H1 (cell line): Measurements from ENCODE around the gene VPS50. TPM values are rescaled to one million over a fixed set of nuclear protein-coding genes. Genes with fewer than 3 reads are reported as not detected.
"Not testable (repeated sequence)": the region's sequence is repeated elsewhere in the genome, so short reads cannot be mapped to it uniquely, and the experiment has no call there.

Experiments
- CTCF ChIA-PET: fragments of 300-600 bp; sonication (Branson Sonifier 250); formaldehyde crosslinking; loops from one replicate; lab custom pipeline; 2021; ENCODE audit not compliant: partially characterized antibody; lab: Charles Lee
- POLR2A ChIA-PET: fragments of 300-600 bp; sonication (Branson Sonifier 250); formaldehyde crosslinking; loops from one replicate; lab custom pipeline; 2021; ENCODE audit warnings: inconsistent platforms; ENCODE audit not compliant: partially characterized antibody; lab: Charles Lee
- DNase-seq, 2 experiments: peaks; one replicate each; pipeline versions ENCODE4 v3.0.0 to v3.0.0-alpha.2; 2010 to 2022; ENCODE audit warnings: low spot score in 2 of 2, low read depth in 1 of 2, mixed read lengths in 1 of 2
- FAIRE-seq: peaks from 2 replicates; lab custom pipeline; 2011; peaks lifted over from hg19 to GRCh38; lab: Jason Lieb, UNC
- H2AFZ ChIP-seq: 2 replicates; pipeline ENCODE4 v1.8.1; 2012; ENCODE audit warnings: low read length, inconsistent platforms
- H2AK5ac ChIP-seq: 2 replicates; pipeline ENCODE4 v1.6.1; 2013; ENCODE audit warnings: low read depth, low read length
- H2BK120ac ChIP-seq: replicated peaks from 2 replicates; pipeline ENCODE3; 2013; ENCODE audit warnings: low read depth, low read length, inconsistent platforms
- H2BK12ac ChIP-seq: 2 replicates; pipeline ENCODE4 v1.6.1; 2013; ENCODE audit warnings: low read depth, low read length
- H2BK15ac ChIP-seq: 2 replicates; pipeline ENCODE4 v1.6.1; 2013; ENCODE audit warnings: low read length
- H2BK20ac ChIP-seq: 2 replicates; pipeline ENCODE4 v1.6.1; 2013; ENCODE audit warnings: low read length
- H2BK5ac ChIP-seq: 2 replicates; pipeline ENCODE4 v1.6.1; 2013; ENCODE audit warnings: low read depth, low read length
- H3K14ac ChIP-seq: 2 replicates; pipeline ENCODE4 v1.6.1; 2013; ENCODE audit warnings: inconsistent platforms; ENCODE audit not compliant: insufficient read length
- H3K18ac ChIP-seq: 2 replicates; pipeline ENCODE4 v1.6.1; 2013; ENCODE audit warnings: low read length; ENCODE audit errors: extremely low read depth
- H3K23ac ChIP-seq: 2 replicates; pipeline ENCODE4 v1.6.1; 2013; ENCODE audit warnings: inconsistent platforms; ENCODE audit not compliant: insufficient read length
- H3K23me2 ChIP-seq: 2 replicates; pipeline ENCODE4 v1.6.1; 2013; ENCODE audit warnings: low read depth, low read length
- H3K27ac ChIP-seq: 2 replicates; pipeline ENCODE4 v1.6.1; 2011; ENCODE audit warnings: low read depth, low read length, inconsistent platforms
- H3K27me3 ChIP-seq, 4 experiments: replicated peaks in 1 of 4; 1 replicate in 1 of 4; 2 replicates in 3 of 4; pipeline versions ENCODE4 v1.6.1 to v1.8.1; 2011 to 2013; ENCODE audit warnings: low read length in 3 of 4, mild to moderate bottlenecking in 3 of 4, inconsistent platforms in 2 of 4, mixed read lengths in 2 of 4, moderate library complexity in 1 of 4; ENCODE audit not compliant: control insufficient read depth in 3 of 4, insufficient read depth in 3 of 4; ENCODE audit errors: extremely low read depth in 1 of 4
- H3K36me3 ChIP-seq, 4 experiments: 2 replicates each; pipeline versions ENCODE4 v1.6.1 to v1.8.1; 2011 to 2013; ENCODE audit warnings: mild to moderate bottlenecking in 4 of 4, low read length in 3 of 4, moderate library complexity in 2 of 4, control low read depth in 1 of 4, inconsistent platforms in 1 of 4; ENCODE audit not compliant: insufficient read depth in 4 of 4, control insufficient read depth in 2 of 4
- H3K4ac ChIP-seq: replicated peaks from 2 replicates; pipeline ENCODE3; 2013; ENCODE audit warnings: low read length, low read depth, mixed read lengths, inconsistent platforms; ENCODE audit not compliant: insufficient read length
- H3K4me1 ChIP-seq, 4 experiments: replicated peaks in 1 of 4; 1 replicate in 1 of 4; 2 replicates in 3 of 4; pipeline versions ENCODE4 v1.6.1 to v1.8.1; 2011 to 2013; ENCODE audit warnings: low read length in 3 of 4, inconsistent platforms in 2 of 4, mixed read lengths in 1 of 4; ENCODE audit not compliant: insufficient read depth in 4 of 4, control insufficient read depth in 3 of 4
- H3K4me2 ChIP-seq, 2 experiments: 2 replicates each; pipeline versions ENCODE4 v1.6.1 to v1.8.1; 2011 to 2013; ENCODE audit warnings: low read depth in 2 of 2, low read length in 2 of 2, control low read depth in 1 of 2, inconsistent platforms in 1 of 2, mild to moderate bottlenecking in 1 of 2; ENCODE audit not compliant: insufficient read depth in 1 of 2
- H3K4me3 ChIP-seq, 4 experiments: fragments of 200-600, 300-600 bp in 1 of 4; sonication (generic), shearing (Covaris generic), sonication (Bioruptor Twin) in 1 of 4; 2 replicates each; pipeline versions ENCODE4 v1.5.1 to v1.8.1; 2011 to 2016; ENCODE audit warnings: low read length in 4 of 4, low read depth in 3 of 4, control low read depth in 2 of 4, inconsistent platforms in 2 of 4, mild to moderate bottlenecking in 2 of 4, mixed read lengths in 1 of 4, moderate library complexity in 1 of 4; ENCODE audit not compliant: insufficient read depth in 2 of 4; ENCODE audit errors: extremely low read depth in 1 of 4
- H3K56ac ChIP-seq: replicated peaks from 2 replicates; pipeline ENCODE3; 2013; ENCODE audit warnings: low read depth, mild to moderate bottlenecking, mixed read lengths, low read length, inconsistent platforms; ENCODE audit not compliant: insufficient read length
- H3K79me1 ChIP-seq: 2 replicates; pipeline ENCODE4 v1.6.1; 2013; ENCODE audit warnings: low read depth, low read length, control low read depth
- H3K79me2 ChIP-seq, 2 experiments: 2 replicates each; pipeline versions ENCODE4 v1.6.1 to v1.8.1; 2012 to 2013; ENCODE audit warnings: low read length in 2 of 2, mild to moderate bottlenecking in 2 of 2, inconsistent platforms in 1 of 2; ENCODE audit not compliant: insufficient read depth in 2 of 2, control insufficient read depth in 1 of 2
- H3K9ac ChIP-seq, 4 experiments: replicated peaks in 1 of 4; 1 replicate in 1 of 4; 2 replicates in 3 of 4; pipeline versions ENCODE4 v1.6.1 to v1.8.1; 2011 to 2013; ENCODE audit warnings: low read depth in 3 of 4, low read length in 3 of 4, control low read depth in 2 of 4, mild to moderate bottlenecking in 2 of 4, moderate library complexity in 2 of 4, inconsistent platforms in 1 of 4; ENCODE audit errors: extremely low read depth in 1 of 4
- H3K9me3 ChIP-seq, 2 experiments: 2 replicates each; pipeline versions ENCODE4 v1.6.1 to v1.8.1; 2012 to 2013; ENCODE audit warnings: mild to moderate bottlenecking in 2 of 2, moderate library complexity in 2 of 2, control low read depth in 1 of 2, inconsistent platforms in 1 of 2, low read depth in 1 of 2, low read length in 1 of 2, mixed read lengths in 1 of 2; ENCODE audit not compliant: insufficient read depth in 2 of 2
- H4K20me1 ChIP-seq, 2 experiments: replicated peaks in 1 of 2; 2 replicates each; pipeline versions ENCODE3 to v1.8.1; 2011 to 2013; ENCODE audit warnings: inconsistent platforms in 2 of 2, low read length in 2 of 2, mild to moderate bottlenecking in 1 of 2; ENCODE audit not compliant: insufficient read depth in 2 of 2, control insufficient read depth in 1 of 2
- H4K5ac ChIP-seq: 2 replicates; pipeline ENCODE4 v1.6.1; 2013; ENCODE audit warnings: low read length, low read depth, mixed read lengths, inconsistent platforms; ENCODE audit not compliant: insufficient read length
- H4K8ac ChIP-seq: 2 replicates; pipeline ENCODE4 v1.8.0; 2013; ENCODE audit warnings: mild to moderate bottlenecking, moderate library complexity, low read length, inconsistent platforms; ENCODE audit not compliant: insufficient read depth; ENCODE audit errors: extremely low read depth
- H4K91ac ChIP-seq: replicated peaks from 2 replicates; pipeline ENCODE3; 2013; ENCODE audit warnings: low read length, mixed read lengths, inconsistent platforms; ENCODE audit not compliant: insufficient read length
- WGBS, 2 experiments: shearing (Covaris generic) in 1 of 2; methylation state at CpG; one replicate each; pipeline versions ENCODE4 v1.1.6 to v1.1.7; 2013 to 2015; ENCODE audit warnings: low lambda C conversion rate in 2 of 2, mixed read lengths in 2 of 2, inconsistent platforms in 1 of 2, low coverage in 1 of 2, missing lambda C conversion rate in 1 of 2; ENCODE audit not compliant: insufficient replicate concordance in 2 of 2, insufficient coverage in 1 of 2, insufficient read length in 1 of 2; ENCODE audit errors: extremely low coverage in 1 of 2, missing lambda C conversion rate in 1 of 2; 5-methylcytosine and 5-hydroxymethylcytosine counted together
- polyA plus RNA-seq, 7 experiments: library from polyadenylated mRNA; depleted of rRNA in 3 of 7; stranded (reverse) in 5 of 7; unstranded in 2 of 7; fragments of >200 nt in 5 of 7; fragments of 200-250 nt in 2 of 7; gene quantifications; 1 replicate in 5 of 7; 2 replicates in 1 of 7; 4 replicates in 1 of 7; pipeline versions ENCODE4 v1.2.1 to v1.2.3, GENCODE V29; 2011 to 2013; ENCODE audit warnings: missing spikeins in 2 of 7, mixed read lengths in 2 of 7
- total RNA-seq: library from RNA; stranded (reverse); fragmentation: NEBNext Ultra II Directional; extraction: Animal tissue kit (Norgen Biotek cat#: 25700); gene quantifications from 2 replicates; pipeline ENCODE4 v1.2.1, GENCODE V29; 2021

Gene VPS50
- total and polyA plus RNA-seq, 2 of the 8 experiments (the other 6 are each of a cell fraction or from before 2014, with no cell fraction given) = 3.7 to 9.3 TPM

DNA sequence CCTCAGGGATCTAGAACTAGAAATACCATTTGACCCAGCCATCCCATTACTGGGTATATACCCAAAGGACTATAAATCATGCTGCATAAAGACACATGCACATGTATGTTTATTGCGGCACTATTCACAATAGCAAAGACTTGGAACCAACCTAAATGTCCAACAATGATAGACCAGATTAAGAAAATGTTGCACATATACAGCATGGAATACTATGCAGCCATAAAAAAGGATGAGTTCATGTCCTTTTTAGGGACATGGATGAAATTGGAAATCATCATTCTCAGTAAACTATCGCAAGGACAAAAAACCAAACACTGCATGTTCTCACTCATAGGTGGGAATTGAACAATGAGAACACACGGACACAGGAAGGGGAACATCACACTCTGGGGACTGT lies 138.8 kb downstream of the VPS50 start:
- H3K4me2 ChIP-seq, H3K36me3 ChIP-seq, H3K27ac ChIP-seq, H3K14ac ChIP-seq, H4K8ac ChIP-seq, H3K18ac ChIP-seq, H4K91ac ChIP-seq, H4K20me1 ChIP-seq, H2BK120ac ChIP-seq, H3K79me1 ChIP-seq, H3K9ac ChIP-seq, H3K4me1 ChIP-seq, H3K79me2 ChIP-seq, CTCF ChIA-PET, H3K23ac ChIP-seq, H2BK12ac ChIP-seq, H3K4me3 ChIP-seq, H3K9me3 ChIP-seq, H2BK5ac ChIP-seq, H3K56ac ChIP-seq, H4K5ac ChIP-seq, H2AK5ac ChIP-seq, H2BK15ac ChIP-seq, H3K27me3 ChIP-seq, POLR2A ChIA-PET, H3K23me2 ChIP-seq, FAIRE-seq, H3K4ac ChIP-seq, H2BK20ac ChIP-seq, DNase-seq, H2AFZ ChIP-seq: not testable (repeated sequence)
- 84% methylated on average over 1 of the region's 3 CpGs; no CpG with 5 or more reads in 1 of the 2 experiments for WGBS, 2 experiments
